K562 (cell line): ENCODE data around the gene GPC3. TPM values are rescaled to one million over a fixed set of nuclear protein-coding genes. Genes with fewer than 3 reads are reported as not detected.

Source experiments
- ATAC-seq: fragments of 200-7000 bp; cut with Tn5 transposase; 3 replicates; pipeline ENCODE4 v1.9.1; 2020; ENCODE audit warnings: moderate library complexity
- BruUV-seq: library from RNA; stranded (reverse); fragments of 400-500 nt; replicated peaks from 2 replicates; lab custom pipeline; 2021; lab: Mats Ljungman, UMichigan
- CTCF ChIA-PET: fragments of 300-600 bp; formaldehyde crosslinking; extraction: SDS; loops from one replicate; lab custom pipeline; 2021; ENCODE audit warnings: low intra/inter-chr PET ratio; lab: Yijun Ruan, JAX
- POLR2A ChIA-PET: fragments of 300-600, 350-650 bp; sonication (Branson Sonifier 250); formaldehyde crosslinking; extraction: SDS; loops from one replicate; lab custom pipeline; 2021; ENCODE audit warnings: antibody characterized with exemption, inconsistent platforms; lab: Yijun Ruan, JAX
- DNase-seq, 4 experiments: peaks; one replicate each; pipeline versions ENCODE4 v3.0.0 to v3.0.0-alpha.2; 2011 to 2018; ENCODE audit warnings: low spot score in 3 of 4, mixed read lengths in 3 of 4; ENCODE audit errors: extremely low read depth in 1 of 4
- FAIRE-seq: peaks from 2 replicates; lab custom pipeline; 2011; peaks lifted over from hg19 to GRCh38; lab: Jason Lieb, UNC
- H2AFZ ChIP-seq: 2 replicates; pipeline ENCODE4 v1.6.0; 2011; ENCODE audit warnings: low read depth, low read length, control low read depth, inconsistent platforms
- H3K27ac ChIP-seq: fragments of 200-600 bp; 3 replicates; pipeline ENCODE4 v1.8.0; 2011; ENCODE audit warnings: low read depth, mild to moderate bottlenecking, control low read depth, inconsistent platforms, low read length, moderate library complexity, mixed read lengths; ENCODE audit errors: extremely low read depth
- H3K27me3 ChIP-seq, 2 experiments: fragments of 300-600 bp in 1 of 2; 2 replicates in 1 of 2; 3 replicates in 1 of 2; pipeline versions ENCODE4 v1.6.0 to v1.8.0; 2011; ENCODE audit warnings: inconsistent platforms in 2 of 2, low read length in 2 of 2, mild to moderate bottlenecking in 1 of 2, mixed read lengths in 1 of 2, moderate library complexity in 1 of 2; ENCODE audit not compliant: control insufficient read depth in 2 of 2, insufficient read depth in 2 of 2
- H3K36me3 ChIP-seq: fragments of 300-600 bp; 3 replicates; pipeline ENCODE4 v1.8.0; 2011; ENCODE audit warnings: mild to moderate bottlenecking, low read length, inconsistent platforms; ENCODE audit not compliant: control insufficient read depth, insufficient read depth
- H3K4me1 ChIP-seq, 2 experiments: fragments of 200-600 bp in 1 of 2; replicated peaks in 1 of 2; 2 replicates in 1 of 2; 3 replicates in 1 of 2; pipeline versions ENCODE4 v1.5.1 to v1.8.0; 2011; ENCODE audit warnings: inconsistent platforms in 2 of 2, low read length in 2 of 2, mild to moderate bottlenecking in 1 of 2, mixed read lengths in 1 of 2, moderate library complexity in 1 of 2; ENCODE audit not compliant: control insufficient read depth in 2 of 2, insufficient read depth in 2 of 2
- H3K4me2 ChIP-seq: 2 replicates; pipeline ENCODE4 v1.6.1; 2011; ENCODE audit warnings: low read length, control low read depth, inconsistent platforms, mixed read lengths; ENCODE audit not compliant: insufficient read depth
- H3K4me3 ChIP-seq: fragments of 200-600 bp; sonication (generic), shearing (Covaris generic); 2 replicates; pipeline ENCODE4 v1.5.1; 2016; ENCODE audit warnings: control low read depth, inconsistent platforms
- H3K79me2 ChIP-seq: fragments of 200-600 bp; 3 replicates; pipeline ENCODE4 v1.8.0; 2011; ENCODE audit warnings: low read length, inconsistent platforms; ENCODE audit not compliant: control insufficient read depth, insufficient read depth
- H3K9ac ChIP-seq, 2 experiments: 2 replicates each; pipeline versions ENCODE4 v1.6.0 to v1.6.1; 2011; ENCODE audit warnings: low read depth in 2 of 2, low read length in 2 of 2, control low read depth in 1 of 2, inconsistent platforms in 1 of 2, mild to moderate bottlenecking in 1 of 2, mixed read lengths in 1 of 2; ENCODE audit not compliant: insufficient read depth in 1 of 2
- H3K9me1 ChIP-seq: one replicate; pipeline ENCODE4 v1.6.0; 2011; ENCODE audit warnings: inconsistent platforms, mild to moderate bottlenecking, low read length, moderate library complexity; ENCODE audit not compliant: control insufficient read depth, insufficient read depth
- H3K9me3 ChIP-seq: replicated peaks from 2 replicates; pipeline ENCODE4 v1.5.1; 2011; ENCODE audit warnings: low read depth, low read length, inconsistent platforms; ENCODE audit not compliant: control insufficient read depth, insufficient read depth
- H4K20me1 ChIP-seq: replicated peaks from 2 replicates; pipeline ENCODE4 v1.6.1; 2011; ENCODE audit warnings: low read length, inconsistent platforms, mixed read lengths; ENCODE audit not compliant: control insufficient read depth, insufficient read depth
- FOXK1 ChIP-seq: sonication (generic); formaldehyde crosslinking; IDR thresholded peaks from 2 replicates; pipeline ENCODE4 v1.8.0; 2022; ENCODE audit warnings: missing genetic modification reagents, mild to moderate bottlenecking, borderline replicate concordance
- HIVEP1 ChIP-seq: fragments of 250-450 bp; sonication (Bioruptor Pico); IDR thresholded peaks from 2 replicates; pipeline ENCODE4 v1.4.0; 2020; ENCODE audit warnings: mild to moderate bottlenecking
- NBN ChIP-seq: fragments of 450-650 bp; IDR thresholded peaks from 2 replicates; pipeline ENCODE4 v1.6.1; 2016; ENCODE audit warnings: low read depth, mild to moderate bottlenecking
- SETDB1 ChIP-seq: IDR thresholded peaks from one replicate; pipeline ENCODE4 v1.6.1; 2012; ENCODE audit warnings: low read length, control low read depth, inconsistent platforms
- ZNF134 ChIP-seq: fragments of 250-450 bp; sonication (Bioruptor Pico); conservative IDR thresholded peaks from 2 replicates; pipeline ENCODE4 v1.4.0; 2020
- WGBS: fragments of 100-300 bp; shearing (Covaris generic); methylation state at CpG from one replicate; pipeline ENCODE4 v1.1.6; 2016; ENCODE audit warnings: low coverage, mixed read lengths; ENCODE audit not compliant: insufficient coverage; ENCODE audit errors: missing lambda C conversion rate; 5-methylcytosine and 5-hydroxymethylcytosine counted together
- in situ Hi-C: fragments of 300-500 bp; cut with MboI; formaldehyde crosslinking; loops from 4 replicates; pipeline ENCODE4 v1.15.0; 2018; ENCODE audit warnings: inconsistent platforms, mixed read lengths
- intact Hi-C: fragments of 100-400 bp; cut with micrococcal nuclease; formaldehyde crosslinking; loops from 2 replicates; pipeline ENCODE4 v1.14.2; 2022
- polyA plus RNA-seq, 8 experiments: library from polyadenylated mRNA; depleted of rRNA in 4 of 8; stranded (reverse) in 5 of 8; unstranded in 3 of 8; fragments of >200 nt; fragmentation: Nextera tagmentation in 2 of 8; fragmentation: Illumina TruSeq in 1 of 8; extraction: Ambion mirVana in 2 of 8; extraction: Trizol in 1 of 8; gene quantifications; 2 replicates each; pipeline versions ENCODE4 v1.2.1 to v1.2.3, GENCODE V29; 2011 to 2014; ENCODE audit warnings: inconsistent platforms in 1 of 8, missing spikeins in 1 of 8
- total RNA-seq, 7 experiments: library from RNA; depleted of rRNA in 6 of 7; stranded (reverse); fragments of >200 nt in 6 of 7; fragmentation: Illumina TruSeq in 2 of 7; extraction: Trizol in 2 of 7; gene quantifications; 2 replicates each; pipeline versions ENCODE4 v1.2.1 to v1.2.3, GENCODE V29; 2011 to 2021; ENCODE audit warnings: low replicate concordance in 1 of 7
- TF ChIP-seq, protein P1 (sequence below): fragments of 200-800 bp; sonication (Bioruptor generic); IDR thresholded peaks from 2 replicates; pipeline ENCODE4 v1.6.1; 2016; ENCODE audit warnings: missing genetic modification characterization, missing compliant biosample characterization
- TF ChIP-seq, protein P2 (sequence below): fragments of 450-650 bp; formaldehyde crosslinking; IDR thresholded peaks from 2 replicates; pipeline ENCODE4 v1.4.0; 2020; ENCODE audit warnings: mild to moderate bottlenecking, moderate library complexity
- TF ChIP-seq, protein P3 (sequence below), 2 experiments: fragments of 450-650 bp in 1 of 2; IDR thresholded peaks; 2 replicates each; pipeline ENCODE4 v1.6.1; 2011 to 2017; ENCODE audit warnings: low read depth in 2 of 2, antibody characterized with exemption in 1 of 2, borderline replicate concordance in 1 of 2, low read length in 1 of 2, mild to moderate bottlenecking in 1 of 2, mixed read lengths in 1 of 2; ENCODE audit not compliant: control insufficient read depth in 1 of 2
- TF ChIP-seq, protein P4 (sequence below): IDR thresholded peaks from 3 replicates; pipeline ENCODE4 v1.6.1; 2011; ENCODE audit warnings: borderline replicate concordance, mild to moderate bottlenecking, moderate library complexity; ENCODE audit not compliant: insufficient read length; ENCODE audit errors: extremely low read depth

GPC3 gene
- total and polyA plus RNA-seq, 9 of the 15 experiments (the other 6 are each of a cell fraction or from before 2014, with no cell fraction given): 0.42 TPM; not detected in 8

DNA sequence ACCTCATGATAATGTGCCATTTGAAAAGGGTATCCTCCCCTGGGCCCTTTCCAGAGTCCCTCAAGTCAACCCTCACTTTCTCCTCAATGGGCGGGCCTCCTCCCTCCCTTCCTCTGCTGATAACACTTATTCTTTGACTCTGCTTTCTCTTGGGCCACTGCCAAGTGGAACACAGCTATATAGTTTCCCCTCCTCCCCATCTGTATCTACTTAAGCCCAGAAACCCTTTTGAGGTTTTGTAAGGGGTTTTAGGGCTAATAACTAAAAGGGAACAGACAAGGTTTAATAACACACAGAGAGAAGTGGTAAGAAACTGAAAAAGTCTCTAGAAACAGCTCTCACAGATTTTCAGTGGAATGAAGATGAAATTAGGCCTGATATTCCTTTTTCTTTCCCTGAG is 116.7 kb downstream of the GPC3 start:
- ChIA-PET CTCF (no interaction called here), POLR2A (no interaction called here)
- Histone ChIP-seq H3K79me2 (no peaks in the 10 kb centered on the region), H3K4me3 (no peak overlapping the region), H3K9me3 (no peaks in the 10 kb centered on the region), H2AFZ (no peak overlapping the region), H3K9ac (no peak overlapping the region), H4K20me1 (no peaks in the 10 kb centered on the region), H3K36me3 (no peaks in the 10 kb centered on the region), H3K4me2 (no peak overlapping the region), H3K27me3 (no peaks in the 10 kb centered on the region), H3K4me1 (no peaks in the 10 kb centered on the region), H3K9me1 (no peaks in the 10 kb centered on the region), H3K27ac (no peak overlapping the region)
- DNase-seq (peak in 1 of 4 experiments; percentile 1), ATAC-seq (no peak), FAIRE-seq (no peak)
- BruUV-seq: no TSS peak
- in situ Hi-C loops: no loop called here
- WGBS: no CpG with 5 or more reads among the region's 1 CpG
- intact Hi-C loops: no loop called here
- TF ChIP-seq, protein P1, sequence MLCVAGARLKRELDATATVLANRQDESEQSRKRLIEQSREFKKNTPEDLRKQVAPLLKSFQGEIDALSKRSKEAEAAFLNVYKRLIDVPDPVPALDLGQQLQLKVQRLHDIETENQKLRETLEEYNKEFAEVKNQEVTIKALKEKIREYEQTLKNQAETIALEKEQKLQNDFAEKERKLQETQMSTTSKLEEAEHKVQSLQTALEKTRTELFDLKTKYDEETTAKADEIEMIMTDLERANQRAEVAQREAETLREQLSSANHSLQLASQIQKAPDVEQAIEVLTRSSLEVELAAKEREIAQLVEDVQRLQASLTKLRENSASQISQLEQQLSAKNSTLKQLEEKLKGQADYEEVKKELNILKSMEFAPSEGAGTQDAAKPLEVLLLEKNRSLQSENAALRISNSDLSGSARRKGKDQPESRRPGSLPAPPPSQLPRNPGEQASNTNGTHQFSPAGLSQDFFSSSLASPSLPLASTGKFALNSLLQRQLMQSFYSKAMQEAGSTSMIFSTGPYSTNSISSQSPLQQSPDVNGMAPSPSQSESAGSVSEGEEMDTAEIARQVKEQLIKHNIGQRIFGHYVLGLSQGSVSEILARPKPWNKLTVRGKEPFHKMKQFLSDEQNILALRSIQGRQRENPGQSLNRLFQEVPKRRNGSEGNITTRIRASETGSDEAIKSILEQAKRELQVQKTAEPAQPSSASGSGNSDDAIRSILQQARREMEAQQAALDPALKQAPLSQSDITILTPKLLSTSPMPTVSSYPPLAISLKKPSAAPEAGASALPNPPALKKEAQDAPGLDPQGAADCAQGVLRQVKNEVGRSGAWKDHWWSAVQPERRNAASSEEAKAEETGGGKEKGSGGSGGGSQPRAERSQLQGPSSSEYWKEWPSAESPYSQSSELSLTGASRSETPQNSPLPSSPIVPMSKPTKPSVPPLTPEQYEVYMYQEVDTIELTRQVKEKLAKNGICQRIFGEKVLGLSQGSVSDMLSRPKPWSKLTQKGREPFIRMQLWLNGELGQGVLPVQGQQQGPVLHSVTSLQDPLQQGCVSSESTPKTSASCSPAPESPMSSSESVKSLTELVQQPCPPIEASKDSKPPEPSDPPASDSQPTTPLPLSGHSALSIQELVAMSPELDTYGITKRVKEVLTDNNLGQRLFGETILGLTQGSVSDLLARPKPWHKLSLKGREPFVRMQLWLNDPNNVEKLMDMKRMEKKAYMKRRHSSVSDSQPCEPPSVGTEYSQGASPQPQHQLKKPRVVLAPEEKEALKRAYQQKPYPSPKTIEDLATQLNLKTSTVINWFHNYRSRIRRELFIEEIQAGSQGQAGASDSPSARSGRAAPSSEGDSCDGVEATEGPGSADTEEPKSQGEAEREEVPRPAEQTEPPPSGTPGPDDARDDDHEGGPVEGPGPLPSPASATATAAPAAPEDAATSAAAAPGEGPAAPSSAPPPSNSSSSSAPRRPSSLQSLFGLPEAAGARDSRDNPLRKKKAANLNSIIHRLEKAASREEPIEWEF: no peak
- TF ChIP-seq, protein P2, sequence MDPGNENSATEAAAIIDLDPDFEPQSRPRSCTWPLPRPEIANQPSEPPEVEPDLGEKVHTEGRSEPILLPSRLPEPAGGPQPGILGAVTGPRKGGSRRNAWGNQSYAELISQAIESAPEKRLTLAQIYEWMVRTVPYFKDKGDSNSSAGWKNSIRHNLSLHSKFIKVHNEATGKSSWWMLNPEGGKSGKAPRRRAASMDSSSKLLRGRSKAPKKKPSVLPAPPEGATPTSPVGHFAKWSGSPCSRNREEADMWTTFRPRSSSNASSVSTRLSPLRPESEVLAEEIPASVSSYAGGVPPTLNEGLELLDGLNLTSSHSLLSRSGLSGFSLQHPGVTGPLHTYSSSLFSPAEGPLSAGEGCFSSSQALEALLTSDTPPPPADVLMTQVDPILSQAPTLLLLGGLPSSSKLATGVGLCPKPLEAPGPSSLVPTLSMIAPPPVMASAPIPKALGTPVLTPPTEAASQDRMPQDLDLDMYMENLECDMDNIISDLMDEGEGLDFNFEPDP (CRISPR knock-in tag): no peak
- TF ChIP-seq HIVEP1 (CRISPR knock-in tag): no peak
- no peak for TF ChIP-seq ZNF134 (CRISPR knock-in tag)
- TF ChIP-seq SETDB1: no peak
- TF ChIP-seq, protein P3, sequence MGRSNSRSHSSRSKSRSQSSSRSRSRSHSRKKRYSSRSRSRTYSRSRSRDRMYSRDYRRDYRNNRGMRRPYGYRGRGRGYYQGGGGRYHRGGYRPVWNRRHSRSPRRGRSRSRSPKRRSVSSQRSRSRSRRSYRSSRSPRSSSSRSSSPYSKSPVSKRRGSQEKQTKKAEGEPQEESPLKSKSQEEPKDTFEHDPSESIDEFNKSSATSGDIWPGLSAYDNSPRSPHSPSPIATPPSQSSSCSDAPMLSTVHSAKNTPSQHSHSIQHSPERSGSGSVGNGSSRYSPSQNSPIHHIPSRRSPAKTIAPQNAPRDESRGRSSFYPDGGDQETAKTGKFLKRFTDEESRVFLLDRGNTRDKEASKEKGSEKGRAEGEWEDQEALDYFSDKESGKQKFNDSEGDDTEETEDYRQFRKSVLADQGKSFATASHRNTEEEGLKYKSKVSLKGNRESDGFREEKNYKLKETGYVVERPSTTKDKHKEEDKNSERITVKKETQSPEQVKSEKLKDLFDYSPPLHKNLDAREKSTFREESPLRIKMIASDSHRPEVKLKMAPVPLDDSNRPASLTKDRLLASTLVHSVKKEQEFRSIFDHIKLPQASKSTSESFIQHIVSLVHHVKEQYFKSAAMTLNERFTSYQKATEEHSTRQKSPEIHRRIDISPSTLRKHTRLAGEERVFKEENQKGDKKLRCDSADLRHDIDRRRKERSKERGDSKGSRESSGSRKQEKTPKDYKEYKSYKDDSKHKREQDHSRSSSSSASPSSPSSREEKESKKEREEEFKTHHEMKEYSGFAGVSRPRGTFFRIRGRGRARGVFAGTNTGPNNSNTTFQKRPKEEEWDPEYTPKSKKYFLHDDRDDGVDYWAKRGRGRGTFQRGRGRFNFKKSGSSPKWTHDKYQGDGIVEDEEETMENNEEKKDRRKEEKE (IDR thresholded peaks at IDR 0.05; ENCODE audit: borderline replicate concordance in 1 of 2, control insufficient read depth in 1 of 2, low read depth in 2 of 2, low read length in 1 of 2): no peak
- TF ChIP-seq, protein P4, sequence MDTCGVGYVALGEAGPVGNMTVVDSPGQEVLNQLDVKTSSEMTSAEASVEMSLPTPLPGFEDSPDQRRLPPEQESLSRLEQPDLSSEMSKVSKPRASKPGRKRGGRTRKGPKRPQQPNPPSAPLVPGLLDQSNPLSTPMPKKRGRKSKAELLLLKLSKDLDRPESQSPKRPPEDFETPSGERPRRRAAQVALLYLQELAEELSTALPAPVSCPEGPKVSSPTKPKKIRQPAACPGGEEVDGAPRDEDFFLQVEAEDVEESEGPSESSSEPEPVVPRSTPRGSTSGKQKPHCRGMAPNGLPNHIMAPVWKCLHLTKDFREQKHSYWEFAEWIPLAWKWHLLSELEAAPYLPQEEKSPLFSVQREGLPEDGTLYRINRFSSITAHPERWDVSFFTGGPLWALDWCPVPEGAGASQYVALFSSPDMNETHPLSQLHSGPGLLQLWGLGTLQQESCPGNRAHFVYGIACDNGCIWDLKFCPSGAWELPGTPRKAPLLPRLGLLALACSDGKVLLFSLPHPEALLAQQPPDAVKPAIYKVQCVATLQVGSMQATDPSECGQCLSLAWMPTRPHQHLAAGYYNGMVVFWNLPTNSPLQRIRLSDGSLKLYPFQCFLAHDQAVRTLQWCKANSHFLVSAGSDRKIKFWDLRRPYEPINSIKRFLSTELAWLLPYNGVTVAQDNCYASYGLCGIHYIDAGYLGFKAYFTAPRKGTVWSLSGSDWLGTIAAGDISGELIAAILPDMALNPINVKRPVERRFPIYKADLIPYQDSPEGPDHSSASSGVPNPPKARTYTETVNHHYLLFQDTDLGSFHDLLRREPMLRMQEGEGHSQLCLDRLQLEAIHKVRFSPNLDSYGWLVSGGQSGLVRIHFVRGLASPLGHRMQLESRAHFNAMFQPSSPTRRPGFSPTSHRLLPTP: no peak
- no peak for TF ChIP-seq NBN
- no peak for TF ChIP-seq FOXK1 (CRISPR knock-in tag)
